HepG2 (cell line): Measurements from ENCODE around the gene BPIFB2. TPM values are rescaled to one million over a fixed set of nuclear protein-coding genes. Genes with fewer than 3 reads are reported as not detected.

Experiments used
- ARNTL ChIP-seq: sonication (generic); formaldehyde crosslinking; IDR thresholded peaks from 2 replicates; pipeline ENCODE4 v1.4.0; 2020; ENCODE audit warnings: mild to moderate bottlenecking, missing genetic modification reagents
- BCL3 ChIP-seq: sonication (generic); formaldehyde crosslinking; IDR thresholded peaks from 2 replicates; pipeline ENCODE4 v1.5.1; 2020; ENCODE audit warnings: mild to moderate bottlenecking, missing genetic modification reagents, moderate library complexity
- ETV6 ChIP-seq: sonication (generic); formaldehyde crosslinking; conservative IDR thresholded peaks from 2 replicates; pipeline ENCODE4 v1.4.0; 2020; ENCODE audit warnings: missing genetic modification reagents
- HIC2 ChIP-seq: sonication (generic); formaldehyde crosslinking; IDR thresholded peaks from 2 replicates; pipeline ENCODE4 v1.9.0; 2022; ENCODE audit warnings: low read depth, missing genetic modification reagents
- KLF11 ChIP-seq: IDR thresholded peaks from 2 replicates; pipeline ENCODE4 v1.6.1; 2016; ENCODE audit warnings: missing compliant biosample characterization
- NFATC3 ChIP-seq: sonication (generic); formaldehyde crosslinking; IDR thresholded peaks from 2 replicates; pipeline ENCODE4 v1.5.1; 2020; ENCODE audit warnings: mild to moderate bottlenecking, missing genetic modification reagents
- TERF1 ChIP-seq: sonication (generic); formaldehyde crosslinking; IDR thresholded peaks from 2 replicates; pipeline ENCODE4 v1.8.0; 2022; ENCODE audit warnings: mild to moderate bottlenecking, missing genetic modification reagents, moderate library complexity
- ZNF24 ChIP-seq: fragments of 450-650 bp; IDR thresholded peaks from 2 replicates; pipeline ENCODE4 v1.6.1; 2017; ENCODE audit warnings: antibody characterized with exemption, mild to moderate bottlenecking
- ZNF292 ChIP-seq: sonication (generic); formaldehyde crosslinking; IDR thresholded peaks from 2 replicates; pipeline ENCODE4 v1.8.1; 2022; ENCODE audit warnings: mild to moderate bottlenecking, low read depth, missing genetic modification reagents, borderline replicate concordance
- polyA plus RNA-seq, 8 experiments: library from polyadenylated mRNA; depleted of rRNA in 3 of 8; stranded (reverse) in 7 of 8; unstranded in 1 of 8; fragments of >200 nt; fragmentation: Illumina TruSeq in 4 of 8; extraction: Trizol in 4 of 8; gene quantifications; 2 replicates each; pipeline versions ENCODE4 v1.2.1 to v1.2.3, GENCODE V29; 2011 to 2016; ENCODE audit warnings: low read depth in 4 of 8, missing spikeins in 1 of 8, mixed read lengths in 1 of 8; ENCODE audit not compliant: insufficient read depth in 1 of 8
- total RNA-seq, 5 experiments: library from RNA; depleted of rRNA; stranded (reverse); fragments of >200 nt; fragmentation: Illumina TruSeq; extraction: Trizol; gene quantifications; 2 replicates each; pipeline ENCODE4 v1.2.3, GENCODE V29; 2016; ENCODE audit warnings: low read depth in 1 of 5
- TF ChIP-seq, protein P1 (sequence below): sonication (generic); formaldehyde crosslinking; IDR thresholded peaks from 2 replicates; pipeline ENCODE4 v1.5.0; 2020; ENCODE audit warnings: missing genetic modification reagents, mild to moderate bottlenecking, borderline replicate concordance
- TF ChIP-seq, protein P2 (sequence below): sonication (generic); formaldehyde crosslinking; IDR thresholded peaks from 2 replicates; pipeline ENCODE4 v1.5.1; 2020; ENCODE audit warnings: missing genetic modification reagents, mild to moderate bottlenecking, borderline replicate concordance

The BPIFB2 gene
- total and polyA plus RNA-seq, 2 of the 13 experiments (the other 11 are each of a cell fraction or from before 2014, with no cell fraction given), result 54.5 to 902 TPM

GRCh38 chr20:33026779-33027759 is 19.6 kb downstream of the BPIFB2 start (continued):
- TF ChIP-seq TERF1 (CRISPR knock-in tag), result no peak
- TF ChIP-seq, protein P1, sequence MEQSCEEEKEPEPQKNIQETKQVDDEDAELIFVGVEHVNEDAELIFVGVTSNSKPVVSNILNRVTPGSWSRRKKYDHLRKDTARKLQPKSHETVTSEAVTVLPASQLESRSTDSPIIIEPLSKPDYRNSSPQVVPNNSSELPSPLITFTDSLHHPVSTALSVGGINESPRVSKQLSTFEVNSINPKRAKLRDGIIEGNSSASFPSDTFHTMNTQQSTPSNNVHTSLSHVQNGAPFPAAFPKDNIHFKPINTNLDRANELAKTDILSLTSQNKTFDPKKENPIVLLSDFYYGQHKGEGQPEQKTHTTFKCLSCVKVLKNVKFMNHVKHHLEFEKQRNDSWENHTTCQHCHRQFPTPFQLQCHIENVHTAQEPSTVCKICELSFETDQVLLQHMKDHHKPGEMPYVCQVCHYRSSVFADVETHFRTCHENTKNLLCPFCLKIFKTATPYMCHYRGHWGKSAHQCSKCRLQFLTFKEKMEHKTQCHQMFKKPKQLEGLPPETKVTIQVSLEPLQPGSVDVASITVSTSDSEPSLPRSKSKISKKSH, result no peak
- TF ChIP-seq ETV6 (CRISPR knock-in tag), result no peak
- TF ChIP-seq BCL3 (CRISPR knock-in tag), result no peak
- TF ChIP-seq KLF11, result no peak
- TF ChIP-seq ZNF292 (CRISPR knock-in tag), result no peak
- no peak for TF ChIP-seq HIC2
- TF ChIP-seq ARNTL, result 0 out of 2 replicates have a peak, but pooled peaks have one; percentile 39
- TF ChIP-seq, protein P2, sequence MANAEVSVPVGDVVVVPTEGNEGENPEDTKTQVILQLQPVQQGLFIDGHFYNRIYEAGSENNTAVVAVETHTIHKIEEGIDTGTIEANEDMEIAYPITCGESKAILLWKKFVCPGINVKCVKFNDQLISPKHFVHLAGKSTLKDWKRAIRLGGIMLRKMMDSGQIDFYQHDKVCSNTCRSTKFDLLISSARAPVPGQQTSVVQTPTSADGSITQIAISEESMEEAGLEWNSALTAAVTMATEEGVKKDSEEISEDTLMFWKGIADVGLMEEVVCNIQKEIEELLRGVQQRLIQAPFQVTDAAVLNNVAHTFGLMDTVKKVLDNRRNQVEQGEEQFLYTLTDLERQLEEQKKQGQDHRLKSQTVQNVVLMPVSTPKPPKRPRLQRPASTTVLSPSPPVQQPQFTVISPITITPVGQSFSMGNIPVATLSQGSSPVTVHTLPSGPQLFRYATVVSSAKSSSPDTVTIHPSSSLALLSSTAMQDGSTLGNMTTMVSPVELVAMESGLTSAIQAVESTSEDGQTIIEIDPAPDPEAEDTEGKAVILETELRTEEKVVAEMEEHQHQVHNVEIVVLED (CRISPR knock-in tag), result no peak
- TF ChIP-seq ZNF24, result no peak
- TF ChIP-seq NFATC3, result no peak
